GM06990 (cell line): ENCODE results near the gene ALDH1L1.

Experiments
- DNase-seq: peaks from one replicate; pipeline ENCODE4 v3.0.0-alpha.2; 2011; ENCODE audit not compliant: insufficient read length; ENCODE audit errors: extremely low read depth
- H3K27me3 ChIP-seq: replicated peaks from 2 replicates; pipeline ENCODE4 v1.6.0; 2011; ENCODE audit warnings: low read length; ENCODE audit not compliant: control insufficient read depth, insufficient read depth
- H3K36me3 ChIP-seq: 2 replicates; pipeline ENCODE4 v1.5.1; 2011; ENCODE audit warnings: low read length; ENCODE audit not compliant: control insufficient read depth, insufficient read depth
- H3K4me3 ChIP-seq: replicated peaks from 2 replicates; pipeline ENCODE4 v1.5.1; 2011; ENCODE audit warnings: low read depth, mild to moderate bottlenecking, control low read depth, low read length
- CTCF ChIP-seq: IDR thresholded peaks from 2 replicates; pipeline ENCODE4 v1.5.1; 2011; ENCODE audit warnings: low read length, control low read depth, mild to moderate bottlenecking, inconsistent platforms; ENCODE audit not compliant: insufficient read depth, poor library complexity, severe bottlenecking

The ALDH1L1 gene

DNA sequence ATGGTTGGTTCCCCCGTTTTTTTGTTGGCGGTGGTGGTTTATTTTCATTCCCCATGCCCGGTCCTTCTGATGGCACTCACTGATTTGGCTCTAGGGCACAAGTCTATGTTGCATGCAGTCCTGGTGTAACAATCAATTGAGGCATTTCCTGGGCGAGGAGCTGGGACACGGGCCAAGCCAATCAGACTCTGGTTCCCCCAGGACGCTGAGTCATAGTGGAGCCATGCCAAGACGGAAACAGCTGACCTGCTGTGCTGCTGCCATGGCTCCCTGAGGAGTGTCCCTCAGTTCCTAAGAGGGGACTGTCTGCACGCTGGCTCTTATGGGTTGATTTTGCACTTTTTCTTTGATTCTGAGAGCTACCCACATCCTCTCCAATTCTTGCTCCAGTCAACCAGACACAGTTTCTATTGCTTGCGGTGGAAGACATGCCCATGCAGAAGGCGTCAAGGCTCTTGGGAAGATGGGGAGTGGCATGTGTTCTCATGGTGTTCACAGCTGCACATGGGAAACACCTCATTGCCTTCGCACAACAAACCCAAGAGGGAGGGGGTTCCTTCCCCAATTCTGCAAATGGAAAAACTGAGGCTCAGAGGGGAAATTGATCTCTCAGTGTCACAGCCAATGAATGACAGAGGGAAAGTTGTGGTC, 28.3 kb upstream of the ALDH1L1 start:
- DNase-seq = no peak
- no peaks in the 10 kb centered on the region for H3K36me3 ChIP-seq
- H3K27me3 ChIP-seq = peaks cover 1% of the 10 kb centered on the region
- no peak overlapping the region for H3K4me3 ChIP-seq
- no peak for TF ChIP-seq CTCF

DNA sequence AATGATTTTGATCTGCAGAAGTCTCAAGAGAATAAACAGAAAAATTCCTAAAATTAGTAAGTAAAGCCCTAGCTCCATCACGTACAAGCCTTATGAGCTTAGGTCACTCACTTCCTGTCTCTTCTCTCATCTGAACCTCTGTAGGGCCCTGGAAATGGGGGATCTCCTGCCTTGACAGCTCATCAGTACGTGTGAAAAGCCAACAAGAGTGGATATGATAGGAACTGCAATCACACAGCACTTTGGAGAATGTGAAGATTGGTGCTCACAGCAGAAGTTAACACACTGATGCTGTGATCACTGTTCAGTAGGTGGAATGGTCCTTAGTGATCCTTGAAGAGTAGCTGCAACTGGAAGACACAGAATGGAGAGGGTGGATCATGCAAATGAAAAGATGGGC, 27.8 kb upstream of the ALDH1L1 start:
- no peaks in the 10 kb centered on the region for H3K36me3 ChIP-seq
- DNase-seq = no peak
- peaks cover 1% of the 10 kb centered on the region for H3K27me3 ChIP-seq

DNA sequence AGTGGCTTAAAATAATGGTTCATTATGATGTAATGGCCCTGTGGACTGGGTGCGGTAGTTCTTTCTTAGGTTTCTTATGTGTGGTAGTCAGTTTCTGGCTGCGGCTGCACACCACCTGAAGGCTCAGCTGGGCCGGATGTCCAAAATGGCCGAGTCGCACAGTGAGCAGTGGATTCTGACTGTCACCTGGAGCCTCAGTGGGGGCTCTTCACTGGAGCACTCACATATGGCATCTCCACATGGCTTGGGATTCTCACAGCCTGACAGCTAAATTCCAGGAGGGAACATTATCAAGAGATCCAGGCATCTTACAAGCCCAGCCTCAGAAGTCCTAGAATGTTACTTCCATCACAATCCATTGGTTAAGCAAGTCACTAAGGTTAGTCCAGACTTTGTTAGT, 26.8 kb upstream of the ALDH1L1 start:
- H3K27me3 ChIP-seq = peaks cover 1% of the 10 kb centered on the region

More for the DNA sequence above, 27.8 kb upstream of the ALDH1L1 start:
- no peak overlapping the region for H3K4me3 ChIP-seq
- no peak for TF ChIP-seq CTCF

DNA sequence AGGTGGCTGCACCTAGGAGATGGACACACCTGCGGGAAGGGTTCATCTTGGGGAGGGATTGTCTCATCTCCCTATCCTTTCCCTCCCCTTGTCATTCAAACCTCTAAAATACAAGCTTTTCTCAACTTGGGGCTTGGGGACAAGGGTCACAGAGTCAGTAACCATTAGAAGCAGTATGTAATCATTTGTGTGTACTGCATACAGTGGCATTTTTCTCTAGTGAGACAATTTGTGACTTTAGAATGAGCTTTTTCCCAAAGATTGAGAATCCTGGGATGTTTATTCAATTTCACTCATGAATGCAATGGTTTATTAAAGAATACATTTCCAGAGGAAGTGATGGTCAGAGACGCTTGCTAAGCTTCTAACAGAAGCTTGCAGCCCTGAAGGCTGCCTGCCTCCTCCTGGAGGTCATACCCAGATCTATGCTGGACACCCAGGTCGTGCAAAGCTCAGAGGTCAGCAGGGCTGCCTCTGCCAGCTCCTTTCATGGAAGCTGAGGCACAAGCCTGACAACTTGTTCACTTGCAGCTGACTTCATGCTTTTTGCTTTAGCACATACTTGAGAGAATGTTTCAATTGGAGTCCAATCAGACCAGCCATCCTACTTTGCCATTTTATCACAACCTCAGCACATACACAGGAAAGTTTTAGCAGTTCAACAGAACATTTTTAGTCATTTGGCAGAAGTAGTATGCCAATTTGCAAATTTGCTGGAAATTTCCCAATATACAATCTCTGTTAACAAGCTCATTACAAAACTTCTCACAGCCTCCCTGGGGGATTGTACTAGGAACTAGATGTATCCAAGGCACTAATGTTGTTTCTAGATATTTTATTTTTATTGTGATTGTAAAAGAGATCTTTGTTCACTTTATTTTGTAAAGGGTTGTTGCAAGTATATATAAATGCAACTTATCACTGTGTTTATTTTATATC, 25.6 kb upstream of the ALDH1L1 start:
- no peak for TF ChIP-seq CTCF
- H3K4me3 ChIP-seq = no peak overlapping the region

More for the DNA sequence above, 26.8 kb upstream of the ALDH1L1 start:
- H3K4me3 ChIP-seq = no peak overlapping the region
- H3K36me3 ChIP-seq = no peaks in the 10 kb centered on the region
- TF ChIP-seq CTCF = no peak
- no peak for DNase-seq

DNA sequence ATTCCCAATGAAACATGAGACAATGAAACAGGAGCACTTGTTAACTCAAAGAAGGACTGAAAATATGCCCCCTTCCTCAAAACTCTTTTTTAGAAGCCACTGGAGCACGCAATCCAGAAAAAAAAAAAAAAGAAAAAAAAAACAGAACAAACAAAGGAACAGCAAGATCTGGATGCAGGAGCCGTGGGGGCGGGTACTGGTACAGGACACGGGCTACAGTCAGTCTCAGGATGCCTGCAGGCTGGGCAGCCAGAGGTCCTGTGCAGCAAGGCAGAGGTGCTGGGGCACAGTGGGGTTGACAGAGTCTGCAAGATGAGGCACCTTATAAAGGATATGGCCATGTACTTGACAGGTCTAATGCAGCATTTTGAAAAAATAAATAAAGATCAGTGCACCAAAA, 22.3 kb upstream of the ALDH1L1 start:
- no peak for TF ChIP-seq CTCF
- Histone ChIP-seq H3K36me3 (no peaks in the 10 kb centered on the region), H3K27me3 (no peaks in the 10 kb centered on the region; the same call in 1 of the 2 replicates), H3K4me3 (no peak overlapping the region)
- DNase-seq = no peak

More for the DNA sequence above, 25.6 kb upstream of the ALDH1L1 start:
- H3K36me3 ChIP-seq = no peaks in the 10 kb centered on the region
- peaks cover 1% of the 10 kb centered on the region for H3K27me3 ChIP-seq
- DNase-seq = no peak
